Panc1 (cell line): ENCODE measurements around the gene ZP1. TPM values are rescaled to one million over a fixed set of nuclear protein-coding genes. Genes with fewer than 3 reads are reported as not detected.

ENCODE experiments used
- ATAC-seq: fragments of 200-7000 bp; cut with Tn5 transposase; 2 replicates; pipeline ENCODE4 v1.9.1; 2020; ENCODE audit warnings: mild to moderate bottlenecking, moderate library complexity
- BruUV-seq: library from RNA; stranded (reverse); fragments of 400-500 nt; replicated peaks from 2 replicates; lab custom pipeline; 2021; lab: Mats Ljungman, UMichigan
- CTCF ChIA-PET: fragments of 300-600 bp; sonication (Branson Sonifier 250); formaldehyde crosslinking; loops from one replicate; lab custom pipeline; 2022; ENCODE audit warnings: antibody characterized with exemption; lab: Charles Lee
- POLR2A ChIA-PET: fragments of 300-600 bp; sonication (Branson Sonifier 250); formaldehyde crosslinking; loops from one replicate; lab custom pipeline; 2022; ENCODE audit warnings: antibody characterized with exemption; lab: Charles Lee
- DNase-seq: peaks from one replicate; pipeline ENCODE4 v3.0.0-alpha.2; 2010; ENCODE audit warnings: low read depth, low spot score
- H3K27ac ChIP-seq: 2 replicates; pipeline ENCODE4 v1.5.1; 2011; ENCODE audit warnings: mild to moderate bottlenecking, low read length, inconsistent platforms
- H3K27me3 ChIP-seq: fragments of 200-500 bp; sonication (Bioruptor generic); 2 replicates; pipeline ENCODE4 v1.6.0; 2014; ENCODE audit warnings: low read length, inconsistent platforms; ENCODE audit not compliant: control insufficient read depth, insufficient read depth
- H3K36me3 ChIP-seq: fragments of 200-500 bp; sonication (Bioruptor generic); 2 replicates; pipeline ENCODE4 v1.5.1; 2014; ENCODE audit warnings: inconsistent platforms, mild to moderate bottlenecking, low read length, moderate library complexity; ENCODE audit not compliant: control insufficient read depth, insufficient read depth
- H3K4me1 ChIP-seq: 2 replicates; pipeline ENCODE4 v1.5.1; 2011; ENCODE audit warnings: inconsistent platforms, mild to moderate bottlenecking, low read length, moderate library complexity; ENCODE audit not compliant: control insufficient read depth, insufficient read depth
- H3K4me3 ChIP-seq, 2 experiments: 2 replicates each; pipeline ENCODE4 v1.5.1; 2011 to 2012; ENCODE audit warnings: low read depth in 2 of 2, low read length in 2 of 2, mild to moderate bottlenecking in 2 of 2, inconsistent platforms in 1 of 2, moderate library complexity in 1 of 2
- H3K9me3 ChIP-seq: fragments of 200-500 bp; sonication (Bioruptor generic); 2 replicates; pipeline ENCODE4 v1.5.1; 2014; ENCODE audit warnings: low read depth, mild to moderate bottlenecking, inconsistent platforms, low read length, moderate library complexity; ENCODE audit not compliant: control insufficient read depth, insufficient read depth
- CTCF ChIP-seq: fragments of 450-650 bp; IDR thresholded peaks from 2 replicates; pipeline ENCODE4 v1.5.1; 2017; ENCODE audit warnings: mild to moderate bottlenecking
- POLR2AphosphoS5 ChIP-seq: IDR thresholded peaks from 2 replicates; pipeline ENCODE4 v1.6.1; 2012; ENCODE audit warnings: mild to moderate bottlenecking, low read depth, low read length, moderate library complexity
- REST ChIP-seq, 2 experiments: IDR thresholded peaks; 2 replicates each; pipeline ENCODE4 v1.6.1; 2011 to 2012; ENCODE audit warnings: low read depth in 2 of 2, control low read depth in 1 of 2, low read length in 1 of 2, mild to moderate bottlenecking in 1 of 2, moderate library complexity in 1 of 2; ENCODE audit not compliant: insufficient read depth in 1 of 2
- SIN3A ChIP-seq: IDR thresholded peaks from 2 replicates; pipeline ENCODE4 v1.6.1; 2012; ENCODE audit warnings: low read depth, mild to moderate bottlenecking, low read length, moderate library complexity, borderline replicate concordance; ENCODE audit not compliant: insufficient read depth
- TCF7L2 ChIP-seq: IDR thresholded peaks from 2 replicates; pipeline ENCODE4 v1.6.1; 2011; ENCODE audit warnings: mild to moderate bottlenecking, low read depth, low read length, inconsistent platforms
- in situ Hi-C: cut with HindIII; loops from 2 replicates; pipeline ENCODE4 v1.10.0; 2016; ENCODE audit warnings: low sequenced_read_pairs, low pct_unique_long_range_greater_than_20kb
- intact Hi-C: fragments of 100-400 bp; cut with micrococcal nuclease; formaldehyde crosslinking; loops from one replicate; pipeline ENCODE4 v1.10.0; 2022; ENCODE audit not compliant: unreplicated experiment
- total RNA-seq: library from RNA; stranded (reverse); gene quantifications from one replicate; pipeline ENCODE4 v1.2.1, GENCODE V29; 2021; ENCODE audit not compliant: unreplicated experiment

The ZP1 gene
- total RNA-seq, 1 experiment from 2014 or later = not detected

- in situ Hi-C loops = no loop called here
- TF ChIP-seq SIN3A = no peak
- TF ChIP-seq CTCF = no peak
- no peak for TF ChIP-seq TCF7L2
- no peak for TF ChIP-seq POLR2AphosphoS5
- TF ChIP-seq REST (IDR thresholded peaks at IDR 0.05; ENCODE audit: insufficient read depth in 1 of 2, low read depth in 2 of 2, low read length in 1 of 2) = no peak
- Histone ChIP-seq H3K9me3 (no peaks in the 10 kb centered on the region), H3K36me3 (no peaks in the 10 kb centered on the region), H3K27me3 (no peaks in the 10 kb centered on the region), H3K4me1 (no peaks in the 10 kb centered on the region), H3K27ac (no peak overlapping the region), H3K4me3 (no peak overlapping the region)
- ATAC-seq (no peak), DNase-seq (no peak)
- no TSS peak for BruUV-seq
- ChIA-PET POLR2A (no interaction called here), CTCF (no interaction called here)
- intact Hi-C loops = no loop called here
Observed at GRCh38 chr11:60878245-60879101, 11.1 kb downstream of the ZP1 start.

- ChIA-PET POLR2A (no interaction called here), CTCF (no interaction called here)
- in situ Hi-C loops = no loop called here
Observed at GRCh38 chr11:60879104-60879503, 11.8 kb downstream of the ZP1 start.

More at GRCh38 chr11:60879104-60879503, 11.8 kb downstream of the ZP1 start:
- no TSS peak for BruUV-seq
- no peaks in the 10 kb centered on the region for H3K27me3 ChIP-seq
- TF ChIP-seq CTCF (no peak), POLR2AphosphoS5 (no peak), TCF7L2 (no peak), SIN3A (no peak), REST (IDR thresholded peaks at IDR 0.05; ENCODE audit: insufficient read depth in 1 of 2, low read depth in 2 of 2, low read length in 1 of 2) (no peak)
- no peaks in the 10 kb centered on the region for H3K36me3 ChIP-seq
- ATAC-seq (no peak), DNase-seq (no peak)
- no peaks in the 10 kb centered on the region for H3K4me1 ChIP-seq
- H3K4me3 ChIP-seq = no peak overlapping the region
- intact Hi-C loops = no loop called here
- no peaks in the 10 kb centered on the region for H3K9me3 ChIP-seq
- no peak overlapping the region for H3K27ac ChIP-seq
